GM19467 (cell line): ENCODE data around the gene NELL2.
A peak's percentile ranks its signal among the peaks of the same experiment; 100 is the strongest.
"Not testable (repeated sequence)": the region's sequence is repeated elsewhere in the genome, so short reads cannot be mapped to it uniquely, and the experiment has no call there.

ENCODE experiments used
- ATAC-seq: cut with Tn5 transposase; IDR thresholded peaks from one replicate; pipeline ENCODE4 v1.9.1; 2021; ENCODE audit warnings: mild to moderate bottlenecking, moderate library complexity; ENCODE audit not compliant: unreplicated experiment

Gene NELL2

GRCh38 chr12:44875954-44876543 lies at the start of gene NELL2:
NELL2 (minus strand) TSS chr12:44876315; CDS start chr12:44875869, 446 bp downstream.
- ATAC-seq, result no peak

DNA sequence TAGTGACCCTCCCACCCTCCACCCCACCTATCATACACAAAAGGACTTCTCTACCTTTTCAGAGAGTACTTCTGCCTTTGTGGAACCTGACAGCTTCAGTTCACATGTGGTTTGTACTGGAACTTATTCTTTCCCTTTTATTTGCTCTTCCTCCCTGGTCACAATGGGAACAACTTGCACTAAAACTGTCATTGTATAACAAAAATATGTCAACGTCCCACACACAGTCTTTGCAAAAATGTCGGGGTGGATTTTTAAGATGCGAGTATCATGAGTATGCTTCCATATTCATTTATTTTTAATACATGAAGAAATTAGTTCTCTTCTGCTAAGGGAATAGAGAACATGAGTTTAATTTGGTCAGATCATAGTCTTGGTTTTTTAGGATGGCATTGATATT lies 45.6 kb upstream of the NELL2 start:
- no peak for ATAC-seq

GRCh38 chr12:44917141-44917540 lies 41.0 kb upstream of the NELL2 start:
- no peak for ATAC-seq

DNA sequence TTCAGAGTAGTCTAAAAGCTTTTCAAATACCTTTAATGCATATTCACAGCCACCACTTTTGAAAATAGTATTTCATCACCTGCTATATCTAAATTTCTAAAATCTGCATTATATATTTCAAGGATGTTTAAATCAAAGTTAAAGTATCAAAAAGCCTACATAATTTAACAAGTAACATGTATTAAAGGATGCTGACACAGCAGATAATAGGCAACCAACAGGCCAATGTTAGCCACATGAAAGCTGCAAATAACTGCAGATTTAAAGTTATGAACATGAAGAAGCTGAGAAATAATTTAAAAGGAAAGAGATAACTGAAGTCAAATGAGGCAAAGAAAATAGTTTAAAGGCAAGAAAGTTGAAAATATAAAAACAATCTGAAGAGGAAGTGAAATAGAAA lies 39.8 kb upstream of the NELL2 start:
- no peak for ATAC-seq

GRCh38 chr12:44904321-44904720 lies 28.2 kb upstream of the NELL2 start:
- ATAC-seq, result no peak

DNA sequence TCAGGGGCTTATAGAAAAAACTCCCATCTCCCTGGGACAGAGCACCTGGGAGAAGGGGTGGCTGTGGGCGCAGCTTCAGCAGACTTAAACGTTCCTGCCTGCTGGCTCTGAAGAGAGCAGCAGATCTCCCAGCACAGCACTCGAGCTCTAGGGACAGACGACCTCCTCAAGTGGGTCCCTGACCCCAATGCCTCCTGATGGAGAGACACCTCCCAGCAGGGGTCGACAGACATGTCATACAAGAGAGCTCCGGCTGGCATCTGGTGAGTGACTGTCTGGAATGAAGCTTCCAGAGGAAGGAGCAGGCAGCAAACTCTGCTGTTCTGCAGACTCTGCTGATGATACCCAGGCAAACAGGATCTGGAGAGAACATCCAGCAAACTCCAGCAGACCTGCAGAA lies 22.0 kb upstream of the NELL2 start:
- not testable (repeated sequence) for ATAC-seq

GRCh38 chr12:44889926-44890325 lies 13.8 kb upstream of the NELL2 start:
- no peak for ATAC-seq

DNA sequence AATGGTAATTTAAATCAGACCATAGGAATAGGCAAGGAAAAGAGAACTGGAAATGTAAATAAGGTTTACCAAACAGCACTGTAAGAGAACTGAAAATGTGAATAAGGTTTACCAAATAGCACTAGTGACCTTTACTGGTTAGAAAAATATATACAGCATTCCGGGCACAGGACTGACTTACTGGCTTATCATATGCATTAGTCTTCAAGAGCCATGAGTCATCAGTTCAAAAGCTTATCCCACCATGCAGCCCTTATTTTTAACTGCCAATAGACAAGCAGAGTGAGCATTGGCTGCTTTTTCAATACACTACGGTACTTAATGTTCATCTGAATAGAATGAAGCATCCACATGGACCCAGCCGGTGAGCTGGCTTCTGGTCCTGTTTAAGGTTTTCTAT lies 13.0 kb upstream of the NELL2 start:
- ATAC-seq, result no peak

DNA sequence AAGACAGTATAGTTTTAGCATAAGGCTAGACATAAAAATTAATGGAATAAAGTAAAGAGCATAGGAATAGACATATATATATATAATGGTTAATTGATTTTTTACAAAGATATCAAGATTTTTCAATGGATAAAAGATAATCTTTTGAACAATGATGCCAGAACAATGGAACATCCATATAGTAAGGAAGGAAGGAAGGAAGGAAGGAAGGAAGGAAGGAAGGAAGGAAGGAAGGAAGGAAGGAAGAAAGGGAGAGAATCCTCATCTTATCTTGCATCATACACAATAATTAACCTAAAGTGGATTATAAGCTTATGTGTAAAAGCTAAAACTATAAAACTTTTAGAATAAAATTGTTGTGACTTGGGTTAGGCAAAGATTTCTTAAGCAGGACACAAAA lies 9.8 kb upstream of the NELL2 start:
- ATAC-seq, result no peak

- no peak for ATAC-seq
Measured at GRCh38 chr12:44881197-44881596, 5.1 kb upstream of the NELL2 start.

- no peak for ATAC-seq
Measured at GRCh38 chr12:44876544-44877410, 662 bp upstream of the NELL2 start.

- no peak for ATAC-seq
Measured at GRCh38 chr12:44875417-44875953, 630 bp downstream of the NELL2 start.

DNA sequence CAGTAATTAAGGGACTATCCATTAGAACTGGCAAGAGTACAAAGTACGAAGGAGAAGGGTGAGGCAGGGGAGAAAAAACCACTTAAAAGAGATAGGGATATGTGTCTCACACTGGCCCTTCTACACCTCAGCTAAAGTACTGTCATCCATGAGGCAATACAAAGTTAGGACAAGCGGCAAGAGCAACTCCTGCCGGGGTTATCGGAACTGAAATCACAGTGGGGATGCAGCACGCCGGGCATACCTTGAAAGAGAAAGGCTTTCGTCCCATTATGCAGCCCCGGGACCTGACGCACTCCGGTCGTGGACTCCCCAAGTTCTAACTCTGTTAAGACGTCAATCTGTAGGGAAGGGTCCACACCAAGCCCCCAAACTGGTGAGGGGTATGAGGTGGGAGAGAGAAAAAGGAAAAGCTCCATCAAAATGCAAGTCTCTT lies 1.1 kb downstream of the NELL2 start:
- ATAC-seq, result no peak

DNA sequence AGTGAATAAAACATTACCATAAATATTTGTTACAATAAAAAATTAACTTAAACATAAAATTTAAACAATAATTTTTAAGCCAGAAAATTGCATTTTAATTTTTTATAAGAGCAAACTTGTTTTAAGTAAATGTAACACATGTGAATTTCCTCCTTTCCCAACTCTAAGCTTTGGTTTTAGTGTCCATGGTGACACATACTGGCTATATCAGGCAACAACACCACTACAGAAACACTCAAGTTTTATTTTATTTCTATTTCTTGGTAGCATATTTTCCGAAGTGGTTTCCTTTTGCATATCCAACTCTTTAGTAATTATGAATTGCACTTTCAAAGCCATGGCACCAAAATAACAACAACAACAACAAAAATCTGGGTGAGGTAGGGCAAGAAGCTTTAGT lies 2.2 kb downstream of the NELL2 start:
- no peak for ATAC-seq

- ATAC-seq, result no peak
Measured at GRCh38 chr12:44869503-44869902, 6.6 kb downstream of the NELL2 start.

GRCh38 chr12:44863867-44864266 lies 12.2 kb downstream of the NELL2 start:
- ATAC-seq, result no peak

DNA sequence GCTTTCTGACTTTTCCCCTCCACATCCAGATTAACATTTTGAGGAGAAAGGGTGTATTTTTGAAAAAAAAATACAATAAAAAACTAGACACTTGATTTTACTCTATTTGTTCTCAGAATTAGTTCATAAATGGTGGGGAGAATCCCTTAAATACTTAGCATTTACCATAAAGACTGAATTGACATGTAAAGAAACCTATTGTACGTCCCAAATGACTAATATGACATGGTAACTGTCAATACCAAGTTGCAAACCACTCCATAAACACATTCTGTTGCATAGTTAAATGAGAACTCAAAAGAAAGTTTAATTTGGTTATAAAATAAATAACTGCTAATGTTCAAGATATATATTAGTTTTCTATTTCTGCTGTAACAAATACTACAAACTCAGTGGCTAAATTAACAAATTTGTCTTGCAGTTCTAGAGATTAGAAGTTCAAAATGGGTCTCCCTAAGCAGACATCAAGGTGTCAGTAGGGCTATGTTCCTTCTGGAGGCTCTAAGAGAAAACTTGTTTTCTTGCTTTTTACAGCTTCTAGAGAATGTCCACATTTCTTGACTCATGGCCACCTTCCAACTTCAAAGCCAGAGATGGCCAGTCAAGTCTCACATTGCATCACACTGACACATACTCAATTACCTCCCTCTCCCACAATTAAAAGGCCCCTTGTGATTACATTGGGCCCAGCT lies 16.0 kb downstream of the NELL2 start:
- no peak for ATAC-seq

- ATAC-seq, result no peak
Measured at GRCh38 chr12:44858226-44858855, 17.8 kb downstream of the NELL2 start.

GRCh38 chr12:44852483-44852882 lies 23.6 kb downstream of the NELL2 start:
- no peak for ATAC-seq

- no peak for ATAC-seq
Measured at GRCh38 chr12:44851586-44851985, 24.5 kb downstream of the NELL2 start.

DNA sequence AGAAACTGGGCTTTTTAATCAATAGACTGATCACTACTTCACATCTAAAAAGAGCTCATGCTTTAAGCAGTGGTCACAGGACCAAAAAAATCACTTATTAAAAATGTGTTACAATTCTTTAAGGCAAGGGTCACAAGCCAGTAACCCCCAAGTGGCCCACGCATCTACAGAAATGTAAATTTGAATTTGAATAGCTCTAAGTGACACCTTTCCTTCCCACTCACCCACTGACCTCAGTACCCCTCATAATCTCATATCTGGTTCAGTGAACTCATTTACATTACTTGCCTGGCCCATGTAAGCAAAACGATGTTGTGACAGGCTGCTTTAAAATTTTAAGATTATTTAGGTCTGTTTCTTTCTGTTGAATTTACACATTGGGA lies 27.4 kb downstream of the NELL2 start:
- ATAC-seq, result peak; percentile 57
